ENCODE data around the gene TRIP12. TPM values are rescaled to one million over a fixed set of nuclear protein-coding genes. Genes with fewer than 3 reads are reported as not detected.
"Not testable (repeated sequence)": the region's sequence is repeated elsewhere in the genome, so short reads cannot be mapped to it uniquely, and the experiment has no call there.

The TRIP12 gene
- total RNA-seq, result 100 to 1,000 TPM; 235 to 270 TPM

GRCh38 chr2:229921892-229922448 lies at the start of gene TRIP12:
Gene TRIP12 (minus strand): TSS chr2:229922009. CDS start chr2:229880079, 41,930 bp downstream.
- H3K4me1 Mint-ChIP-seq, result peaks cover 47% of the 10 kb centered on the region
- DNase-seq (peak; percentile 92), ATAC-seq (peak; percentile 82)
- H3K4me3 Mint-ChIP-seq, result peak within 1 kb of the TSS; percentile 99
- CTCF ChIA-PET, result interaction anchor here (0.6 to 3.1 kb wide), 7 partner anchors 11 to 1131 kb away, joined by 3 to 16 read pairs (median 3); no protein-coding TSS in a partner anchor
- H3K9me3 Mint-ChIP-seq (ENCODE audit: low read depth), result no peaks in the 10 kb centered on the region
- H3K27ac Mint-ChIP-seq, result peak within 1 kb of the TSS; percentile 99
- peaks cover 28% of the 10 kb centered on the region for H3K36me3 Mint-ChIP-seq
- no peaks in the 10 kb centered on the region for H3K27me3 Mint-ChIP-seq

- H3K36me3 Mint-ChIP-seq, result no peaks in the 10 kb centered on the region
- no peaks in the 10 kb centered on the region for H3K9me3 Mint-ChIP-seq (ENCODE audit: low read depth)
- CTCF ChIA-PET, result interaction anchor here (1.2 to 1.7 kb wide), 2 partner anchors 38 to 96 kb away, joined by 3 to 5 read pairs; no protein-coding TSS in a partner anchor
- H3K27me3 Mint-ChIP-seq, result no peaks in the 10 kb centered on the region
- H3K27ac Mint-ChIP-seq, result no peak overlapping the region
- no peak for ATAC-seq
- H3K4me3 Mint-ChIP-seq, result no peak overlapping the region
- H3K4me1 Mint-ChIP-seq, result no peaks in the 10 kb centered on the region
- DNase-seq, result no peak
Observed at GRCh38 chr2:229971298-229971790, 49.5 kb upstream of the TRIP12 start.

GRCh38 chr2:229970406-229970805 lies 48.6 kb upstream of the TRIP12 start:
- no peak overlapping the region for H3K4me3 Mint-ChIP-seq
- CTCF ChIA-PET, result interaction anchor here (1.2 to 1.7 kb wide), 2 partner anchors 38 to 97 kb away, joined by 3 to 5 read pairs; no protein-coding TSS in a partner anchor
- H3K27me3 Mint-ChIP-seq, result no peaks in the 10 kb centered on the region
- DNase-seq (no peak), ATAC-seq (no peak)
- H3K4me1 Mint-ChIP-seq, result no peaks in the 10 kb centered on the region
- no peaks in the 10 kb centered on the region for H3K9me3 Mint-ChIP-seq (ENCODE audit: low read depth)
- H3K27ac Mint-ChIP-seq, result no peak overlapping the region
- H3K36me3 Mint-ChIP-seq, result no peaks in the 10 kb centered on the region

GRCh38 chr2:229969921-229970320 lies 48.1 kb upstream of the TRIP12 start:
- Mint-ChIP-seq H3K9me3 (ENCODE audit: low read depth) (no peaks in the 10 kb centered on the region), H3K4me1 (no peaks in the 10 kb centered on the region), H3K36me3 (no peaks in the 10 kb centered on the region), H3K27ac (no peak overlapping the region), H3K27me3 (no peaks in the 10 kb centered on the region), H3K4me3 (no peak overlapping the region)
- CTCF ChIA-PET, result interaction anchor here (1.2 kb wide), 1 partner anchor 39 kb away, joined by 5 read pairs; no protein-coding TSS in a partner anchor
- DNase-seq, result no peak
- ATAC-seq, result no peak

- H3K27ac Mint-ChIP-seq; H3K4me3 Mint-ChIP-seq; H3K36me3 Mint-ChIP-seq; H3K4me1 Mint-ChIP-seq; ATAC-seq; H3K9me3 Mint-ChIP-seq (ENCODE audit: low read depth); H3K27me3 Mint-ChIP-seq; DNase-seq; CTCF ChIA-PET: not testable (repeated sequence)
Observed at GRCh38 chr2:229963596-229963995, 41.8 kb upstream of the TRIP12 start.

GRCh38 chr2:229956491-229956890 lies 34.7 kb upstream of the TRIP12 start:
- ATAC-seq, result no peak
- H3K27me3 Mint-ChIP-seq, result no peaks in the 10 kb centered on the region
- H3K9me3 Mint-ChIP-seq (ENCODE audit: low read depth), result no peaks in the 10 kb centered on the region
- no peak overlapping the region for H3K27ac Mint-ChIP-seq
- DNase-seq, result no peak
- H3K4me1 Mint-ChIP-seq, result no peaks in the 10 kb centered on the region
- H3K36me3 Mint-ChIP-seq, result no peaks in the 10 kb centered on the region
- H3K4me3 Mint-ChIP-seq, result no peak overlapping the region
- CTCF ChIA-PET, result no interaction called here

- Mint-ChIP-seq H3K27me3 (no peaks in the 10 kb centered on the region), H3K27ac (no peak overlapping the region), H3K4me3 (no peak overlapping the region), H3K4me1 (no peaks in the 10 kb centered on the region), H3K36me3 (no peaks in the 10 kb centered on the region), H3K9me3 (ENCODE audit: low read depth) (no peaks in the 10 kb centered on the region)
- no peak for DNase-seq
- no peak for ATAC-seq
- CTCF ChIA-PET, result no interaction called here
Observed at GRCh38 chr2:229955663-229956062, 33.9 kb upstream of the TRIP12 start.

GRCh38 chr2:229952256-229952835 lies 30.5 kb upstream of the TRIP12 start:
- H3K27ac Mint-ChIP-seq, result no peak overlapping the region
- no peaks in the 10 kb centered on the region for H3K36me3 Mint-ChIP-seq
- ATAC-seq, result no peak
- CTCF ChIA-PET, result no interaction called here
- no peaks in the 10 kb centered on the region for H3K9me3 Mint-ChIP-seq (ENCODE audit: low read depth)
- peaks cover 5% of the 10 kb centered on the region for H3K4me1 Mint-ChIP-seq
- no peak for DNase-seq
- no peak overlapping the region for H3K4me3 Mint-ChIP-seq
- no peaks in the 10 kb centered on the region for H3K27me3 Mint-ChIP-seq

GRCh38 chr2:229947544-229947943 lies 25.7 kb upstream of the TRIP12 start:
- Mint-ChIP-seq H3K4me1 (peaks cover 8% of the 10 kb centered on the region), H3K36me3 (no peaks in the 10 kb centered on the region), H3K27ac (no peak overlapping the region), H3K9me3 (ENCODE audit: low read depth) (no peaks in the 10 kb centered on the region), H3K4me3 (no peak overlapping the region), H3K27me3 (no peaks in the 10 kb centered on the region)
- CTCF ChIA-PET, result no interaction called here
- DNase-seq (no peak), ATAC-seq (no peak)

- H3K4me1 Mint-ChIP-seq, result peaks cover 8% of the 10 kb centered on the region
- H3K36me3 Mint-ChIP-seq, result no peaks in the 10 kb centered on the region
- CTCF ChIA-PET, result no interaction called here
- no peaks in the 10 kb centered on the region for H3K9me3 Mint-ChIP-seq (ENCODE audit: low read depth)
- no peaks in the 10 kb centered on the region for H3K27me3 Mint-ChIP-seq
- ATAC-seq (no peak), DNase-seq (no peak)
- no peak overlapping the region for H3K27ac Mint-ChIP-seq
- no peak overlapping the region for H3K4me3 Mint-ChIP-seq
Observed at GRCh38 chr2:229945975-229946374, 24.2 kb upstream of the TRIP12 start.

- H3K36me3 Mint-ChIP-seq, result no peaks in the 10 kb centered on the region
- no peak for ATAC-seq
- H3K9me3 Mint-ChIP-seq (ENCODE audit: low read depth), result peaks cover 2% of the 10 kb centered on the region
- no peak overlapping the region for H3K4me3 Mint-ChIP-seq
- DNase-seq, result no peak
- H3K27me3 Mint-ChIP-seq, result no peaks in the 10 kb centered on the region
- no peak overlapping the region for H3K27ac Mint-ChIP-seq
- peaks cover 8% of the 10 kb centered on the region for H3K4me1 Mint-ChIP-seq
- CTCF ChIA-PET, result no interaction called here
Observed at GRCh38 chr2:229943770-229944449, 22.1 kb upstream of the TRIP12 start.

- H3K9me3 Mint-ChIP-seq (ENCODE audit: low read depth), result peaks cover 2% of the 10 kb centered on the region
- no peak overlapping the region for H3K27ac Mint-ChIP-seq
- peaks cover 8% of the 10 kb centered on the region for H3K4me1 Mint-ChIP-seq
- DNase-seq (no peak), ATAC-seq (no peak)
- H3K27me3 Mint-ChIP-seq, result no peaks in the 10 kb centered on the region
- H3K36me3 Mint-ChIP-seq, result no peaks in the 10 kb centered on the region
- no peak overlapping the region for H3K4me3 Mint-ChIP-seq
- CTCF ChIA-PET, result no interaction called here
Observed at GRCh38 chr2:229943171-229943570, 21.4 kb upstream of the TRIP12 start.

- Mint-ChIP-seq H3K27ac (no peak overlapping the region), H3K9me3 (ENCODE audit: low read depth) (peaks cover 2% of the 10 kb centered on the region), H3K4me1 (peaks cover 7% of the 10 kb centered on the region), H3K4me3 (no peak overlapping the region), H3K27me3 (no peaks in the 10 kb centered on the region), H3K36me3 (no peaks in the 10 kb centered on the region)
- ATAC-seq (no peak), DNase-seq (no peak)
- CTCF ChIA-PET, result no interaction called here
Observed at GRCh38 chr2:229942671-229943070, 20.9 kb upstream of the TRIP12 start.

- H3K36me3 Mint-ChIP-seq, result no peaks in the 10 kb centered on the region
- no peak overlapping the region for H3K27ac Mint-ChIP-seq
- no peak for ATAC-seq
- H3K4me1 Mint-ChIP-seq, result no peaks in the 10 kb centered on the region
- H3K4me3 Mint-ChIP-seq, result no peak overlapping the region
- CTCF ChIA-PET, result no interaction called here
- no peaks in the 10 kb centered on the region for H3K27me3 Mint-ChIP-seq
- peaks cover 2% of the 10 kb centered on the region for H3K9me3 Mint-ChIP-seq (ENCODE audit: low read depth)
- no peak for DNase-seq
Observed at GRCh38 chr2:229937537-229937936, 15.7 kb upstream of the TRIP12 start.

All from activated CD8-positive, alpha-beta memory T cell treated with anti-CD3 and anti-CD28 coated beads, Interleukin-2, amount 10 ng/mL, durations not matched to agents 7 days and 5 days (primary cell).